SK-N-SH treated with all-trans-retinoic acid at 6 μM for 48 hours (cell line): Measurements from ENCODE around the gene HEATR3.

Experiments
- ATAC-seq: fragments of 200-7000 bp; cut with Tn5 transposase; 3 replicates; pipeline ENCODE4 v1.9.1; 2020; ENCODE audit warnings: mild to moderate bottlenecking, moderate library complexity
- BACH2 ChIP-seq: fragments of 250-450 bp; sonication (Bioruptor Pico); IDR thresholded peaks from 2 replicates; pipeline ENCODE4 v1.9.0; 2021; ENCODE audit warnings: mild to moderate bottlenecking, borderline replicate concordance
- CREB5 ChIP-seq: fragments of 250-450 bp; sonication (Bioruptor Pico); IDR thresholded peaks from 2 replicates; pipeline ENCODE4 v1.5.1; 2020; ENCODE audit warnings: low read depth, mild to moderate bottlenecking, moderate library complexity
- CSDC2 ChIP-seq: fragments of 250-450 bp; sonication (Bioruptor Pico); IDR thresholded peaks from 2 replicates; pipeline ENCODE4 v1.5.0; 2020; ENCODE audit warnings: mild to moderate bottlenecking, moderate library complexity
- CSRNP3 ChIP-seq: fragments of 250-450 bp; sonication (Bioruptor Pico); IDR thresholded peaks from 2 replicates; pipeline ENCODE4 v1.5.1; 2021; ENCODE audit warnings: mild to moderate bottlenecking, moderate library complexity
- ESRRG ChIP-seq: fragments of 250-450 bp; sonication (Bioruptor Pico); IDR thresholded peaks from 2 replicates; pipeline ENCODE4 v1.6.1; 2021; ENCODE audit warnings: mild to moderate bottlenecking
- GLIS3 ChIP-seq: fragments of 250-450 bp; sonication (Bioruptor Pico); IDR thresholded peaks from 2 replicates; pipeline ENCODE4 v1.5.0; 2020; ENCODE audit warnings: mild to moderate bottlenecking, moderate library complexity
- ISL1 ChIP-seq: fragments of 250-450 bp; sonication (Bioruptor Pico); IDR thresholded peaks from 2 replicates; pipeline ENCODE4 v2.1.2; 2022; ENCODE audit warnings: mild to moderate bottlenecking, moderate library complexity
- OSR1 ChIP-seq: fragments of 250-450 bp; sonication (Bioruptor Pico); IDR thresholded peaks from 2 replicates; pipeline ENCODE4 v1.8.0; 2022; ENCODE audit warnings: moderate library complexity, mild to moderate bottlenecking, inconsistent platforms
- RARB ChIP-seq: fragments of 250-450 bp; sonication (Bioruptor Pico); IDR thresholded peaks from 2 replicates; pipeline ENCODE4 v1.8.0; 2021; ENCODE audit warnings: mild to moderate bottlenecking, moderate library complexity
- SNAI2 ChIP-seq: fragments of 250-450 bp; sonication (Bioruptor Pico); IDR thresholded peaks from 2 replicates; pipeline ENCODE4 v1.5.0; 2020; ENCODE audit warnings: mild to moderate bottlenecking, moderate library complexity
- TCF4 ChIP-seq: fragments of 250-450 bp; sonication (Bioruptor Pico); IDR thresholded peaks from 2 replicates; pipeline ENCODE4 v1.8.0; 2021; ENCODE audit warnings: mild to moderate bottlenecking, moderate library complexity, borderline replicate concordance
- TOX ChIP-seq: fragments of 250-450 bp; sonication (Bioruptor Pico); IDR thresholded peaks from 2 replicates; pipeline ENCODE4 v1.8.0; 2021; ENCODE audit warnings: mild to moderate bottlenecking, moderate library complexity, borderline replicate concordance
- ZC3H10 ChIP-seq: fragments of 250-450 bp; sonication (Bioruptor Pico); IDR thresholded peaks from 2 replicates; pipeline ENCODE4 v1.5.1; 2021; ENCODE audit warnings: mild to moderate bottlenecking, moderate library complexity
- ZFP3 ChIP-seq: fragments of 250-450 bp; sonication (Bioruptor Pico); IDR thresholded peaks from 2 replicates; pipeline ENCODE4 v1.5.0; 2020; ENCODE audit warnings: mild to moderate bottlenecking, moderate library complexity
- ZNF565 ChIP-seq: fragments of 450-650 bp; formaldehyde crosslinking; conservative IDR thresholded peaks from 2 replicates; pipeline ENCODE4 v1.5.0; 2020; ENCODE audit warnings: low read depth, mild to moderate bottlenecking, moderate library complexity
- ZNF70 ChIP-seq: fragments of 450-650 bp; formaldehyde crosslinking; IDR thresholded peaks from 2 replicates; pipeline ENCODE4 v1.5.0; 2020; ENCODE audit warnings: mild to moderate bottlenecking, moderate library complexity
- ZNF8 ChIP-seq: fragments of 450-650 bp; formaldehyde crosslinking; IDR thresholded peaks from 2 replicates; pipeline ENCODE4 v1.5.0; 2020; ENCODE audit warnings: mild to moderate bottlenecking, moderate library complexity
- TF ChIP-seq, protein P1 (sequence below): fragments of 250-450 bp; sonication (Bioruptor Pico); IDR thresholded peaks from 2 replicates; pipeline ENCODE4 v1.8.0; 2021; ENCODE audit warnings: low read depth, mild to moderate bottlenecking, moderate library complexity, borderline replicate concordance
- TF ChIP-seq, protein P2 (sequence below): fragments of 250-450 bp; sonication (Bioruptor Pico); IDR thresholded peaks from 2 replicates; pipeline ENCODE4 v1.8.0; 2020; ENCODE audit warnings: mild to moderate bottlenecking, moderate library complexity, borderline replicate concordance
- TF ChIP-seq, protein P3 (sequence below): fragments of 250-450 bp; sonication (Bioruptor Pico); IDR thresholded peaks from 2 replicates; pipeline ENCODE4 v1.5.0; 2020; ENCODE audit warnings: mild to moderate bottlenecking, moderate library complexity

Gene HEATR3

DNA sequence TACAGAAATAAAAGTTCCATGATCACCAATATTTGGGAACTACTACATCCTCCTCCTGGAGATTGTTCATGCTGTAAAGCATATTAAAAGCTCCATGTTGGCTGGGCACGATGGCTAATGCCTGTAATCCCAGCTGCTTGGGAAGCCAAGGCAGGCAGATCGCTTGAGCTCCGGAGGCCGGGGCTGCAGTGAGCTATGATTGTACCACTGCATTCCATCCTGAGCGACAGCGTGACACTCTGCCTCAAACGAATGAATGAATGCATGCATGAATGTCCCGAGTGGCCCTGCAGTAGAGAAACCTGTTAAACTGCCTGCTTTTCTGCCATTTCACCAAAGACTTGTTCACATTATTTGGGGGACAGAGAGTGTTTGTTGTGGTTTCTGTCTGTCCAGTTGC, 25.8 kb upstream of the HEATR3 start (continued):
- TF ChIP-seq ZFP3 (CRISPR knock-in tag): no peak
- TF ChIP-seq, protein P1, sequence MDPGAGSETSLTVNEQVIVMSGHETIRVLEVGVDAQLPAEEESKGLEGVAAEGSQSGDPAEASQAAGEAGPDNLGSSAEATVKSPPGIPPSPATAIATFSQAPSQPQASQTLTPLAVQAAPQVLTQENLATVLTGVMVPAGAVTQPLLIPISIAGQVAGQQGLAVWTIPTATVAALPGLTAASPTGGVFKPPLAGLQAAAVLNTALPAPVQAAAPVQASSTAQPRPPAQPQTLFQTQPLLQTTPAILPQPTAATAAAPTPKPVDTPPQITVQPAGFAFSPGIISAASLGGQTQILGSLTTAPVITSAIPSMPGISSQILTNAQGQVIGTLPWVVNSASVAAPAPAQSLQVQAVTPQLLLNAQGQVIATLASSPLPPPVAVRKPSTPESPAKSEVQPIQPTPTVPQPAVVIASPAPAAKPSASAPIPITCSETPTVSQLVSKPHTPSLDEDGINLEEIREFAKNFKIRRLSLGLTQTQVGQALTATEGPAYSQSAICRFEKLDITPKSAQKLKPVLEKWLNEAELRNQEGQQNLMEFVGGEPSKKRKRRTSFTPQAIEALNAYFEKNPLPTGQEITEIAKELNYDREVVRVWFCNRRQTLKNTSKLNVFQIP (CRISPR knock-in tag): no peak
- TF ChIP-seq ISL1 (CRISPR knock-in tag): no peak
- TF ChIP-seq BACH2: no peak
- no peak for TF ChIP-seq RARB (CRISPR knock-in tag)

DNA sequence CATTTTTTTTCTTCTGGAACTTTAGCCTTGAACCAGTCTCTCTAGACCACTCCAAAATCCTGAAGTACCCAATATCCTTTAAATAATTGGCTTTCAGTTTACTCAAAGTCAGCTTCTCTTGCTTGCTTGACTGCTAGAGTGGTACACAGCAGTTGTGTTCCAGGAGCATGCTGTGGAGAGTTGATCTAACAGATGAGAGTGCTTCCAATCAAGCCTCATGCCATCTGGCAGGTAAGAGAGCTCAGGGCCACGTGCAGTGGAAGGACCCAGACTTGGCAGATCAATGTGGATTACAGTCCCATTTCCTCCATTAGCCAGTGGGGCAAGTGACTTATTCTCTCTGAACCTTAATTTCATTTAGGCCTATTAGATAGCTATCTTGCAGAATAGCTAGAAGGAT, 25.1 kb upstream of the HEATR3 start:
- no peak for ATAC-seq
- TF ChIP-seq, protein P2, sequence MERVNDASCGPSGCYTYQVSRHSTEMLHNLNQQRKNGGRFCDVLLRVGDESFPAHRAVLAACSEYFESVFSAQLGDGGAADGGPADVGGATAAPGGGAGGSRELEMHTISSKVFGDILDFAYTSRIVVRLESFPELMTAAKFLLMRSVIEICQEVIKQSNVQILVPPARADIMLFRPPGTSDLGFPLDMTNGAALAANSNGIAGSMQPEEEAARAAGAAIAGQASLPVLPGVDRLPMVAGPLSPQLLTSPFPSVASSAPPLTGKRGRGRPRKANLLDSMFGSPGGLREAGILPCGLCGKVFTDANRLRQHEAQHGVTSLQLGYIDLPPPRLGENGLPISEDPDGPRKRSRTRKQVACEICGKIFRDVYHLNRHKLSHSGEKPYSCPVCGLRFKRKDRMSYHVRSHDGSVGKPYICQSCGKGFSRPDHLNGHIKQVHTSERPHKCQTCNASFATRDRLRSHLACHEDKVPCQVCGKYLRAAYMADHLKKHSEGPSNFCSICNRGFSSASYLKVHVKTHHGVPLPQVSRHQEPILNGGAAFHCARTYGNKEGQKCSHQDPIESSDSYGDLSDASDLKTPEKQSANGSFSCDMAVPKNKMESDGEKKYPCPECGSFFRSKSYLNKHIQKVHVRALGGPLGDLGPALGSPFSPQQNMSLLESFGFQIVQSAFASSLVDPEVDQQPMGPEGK: no peak
- TF ChIP-seq ZNF8 (CRISPR knock-in tag) (no peak), OSR1 (no peak), SNAI2 (no peak), CREB5 (CRISPR knock-in tag) (no peak), CSRNP3 (CRISPR knock-in tag) (no peak), CSDC2 (no peak), ZNF70 (CRISPR knock-in tag) (no peak), ZC3H10 (CRISPR knock-in tag) (no peak), ESRRG (no peak), TCF4 (CRISPR knock-in tag) (no peak), ZNF565 (CRISPR knock-in tag) (no peak), BACH2 (no peak), TOX (CRISPR knock-in tag) (no peak), GLIS3 (CRISPR knock-in tag) (no peak)
- TF ChIP-seq, protein P3, sequence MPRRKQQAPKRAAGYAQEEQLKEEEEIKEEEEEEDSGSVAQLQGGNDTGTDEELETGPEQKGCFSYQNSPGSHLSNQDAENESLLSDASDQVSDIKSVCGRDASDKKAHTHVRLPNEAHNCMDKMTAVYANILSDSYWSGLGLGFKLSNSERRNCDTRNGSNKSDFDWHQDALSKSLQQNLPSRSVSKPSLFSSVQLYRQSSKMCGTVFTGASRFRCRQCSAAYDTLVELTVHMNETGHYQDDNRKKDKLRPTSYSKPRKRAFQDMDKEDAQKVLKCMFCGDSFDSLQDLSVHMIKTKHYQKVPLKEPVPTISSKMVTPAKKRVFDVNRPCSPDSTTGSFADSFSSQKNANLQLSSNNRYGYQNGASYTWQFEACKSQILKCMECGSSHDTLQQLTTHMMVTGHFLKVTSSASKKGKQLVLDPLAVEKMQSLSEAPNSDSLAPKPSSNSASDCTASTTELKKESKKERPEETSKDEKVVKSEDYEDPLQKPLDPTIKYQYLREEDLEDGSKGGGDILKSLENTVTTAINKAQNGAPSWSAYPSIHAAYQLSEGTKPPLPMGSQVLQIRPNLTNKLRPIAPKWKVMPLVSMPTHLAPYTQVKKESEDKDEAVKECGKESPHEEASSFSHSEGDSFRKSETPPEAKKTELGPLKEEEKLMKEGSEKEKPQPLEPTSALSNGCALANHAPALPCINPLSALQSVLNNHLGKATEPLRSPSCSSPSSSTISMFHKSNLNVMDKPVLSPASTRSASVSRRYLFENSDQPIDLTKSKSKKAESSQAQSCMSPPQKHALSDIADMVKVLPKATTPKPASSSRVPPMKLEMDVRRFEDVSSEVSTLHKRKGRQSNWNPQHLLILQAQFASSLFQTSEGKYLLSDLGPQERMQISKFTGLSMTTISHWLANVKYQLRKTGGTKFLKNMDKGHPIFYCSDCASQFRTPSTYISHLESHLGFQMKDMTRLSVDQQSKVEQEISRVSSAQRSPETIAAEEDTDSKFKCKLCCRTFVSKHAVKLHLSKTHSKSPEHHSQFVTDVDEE: no peak

- TF ChIP-seq, protein P1 (CRISPR knock-in tag): no peak
- TF ChIP-seq ZC3H10 (CRISPR knock-in tag) (no peak), CSRNP3 (CRISPR knock-in tag) (no peak)
- TF ChIP-seq, all 23 proteins: peak for 0
- no peak for ATAC-seq
These were observed 22.4 kb upstream of the HEATR3 start for GRCh38 chr16:50043358-50043757.
